Effector memory CD4-positive, alpha-beta T cell (primary cell): ENCODE results near the gene PPIF.

Source experiments
- DNase-seq, 3 donors: peaks; one replicate each; pipeline ENCODE4 v3.0.0-alpha.2; 2020
- H3K27ac ChIP-seq: 2 replicates; pipeline ENCODE4 v1.7.0; 2013; ENCODE audit warnings: mild to moderate bottlenecking, low read length, moderate library complexity; ENCODE audit not compliant: insufficient read depth, poor library complexity, severe bottlenecking
- H3K27me3 ChIP-seq: replicated peaks from 2 replicates; pipeline ENCODE4 v1.7.0; 2013; ENCODE audit warnings: mild to moderate bottlenecking, low read length; ENCODE audit not compliant: insufficient read depth, control insufficient read depth, poor library complexity, severe bottlenecking
- H3K36me3 ChIP-seq: 2 replicates; pipeline ENCODE4 v1.7.0; 2013; ENCODE audit warnings: mild to moderate bottlenecking, low read length, moderate library complexity; ENCODE audit not compliant: control insufficient read depth, insufficient read depth
- H3K4me1 ChIP-seq: 2 replicates; pipeline ENCODE4 v1.7.0; 2013; ENCODE audit warnings: low read length, mild to moderate bottlenecking; ENCODE audit not compliant: control insufficient read depth, insufficient read depth, poor library complexity, severe bottlenecking
- H3K4me3 ChIP-seq: 2 replicates; pipeline ENCODE4 v1.7.0; 2013; ENCODE audit warnings: low read length, low read depth, mild to moderate bottlenecking; ENCODE audit not compliant: insufficient read depth, poor library complexity, severe bottlenecking
- H3K9me3 ChIP-seq: 2 replicates; pipeline ENCODE4 v1.7.0; 2013; ENCODE audit warnings: mild to moderate bottlenecking, low read length, moderate library complexity; ENCODE audit not compliant: control insufficient read depth

Gene PPIF

DNA sequence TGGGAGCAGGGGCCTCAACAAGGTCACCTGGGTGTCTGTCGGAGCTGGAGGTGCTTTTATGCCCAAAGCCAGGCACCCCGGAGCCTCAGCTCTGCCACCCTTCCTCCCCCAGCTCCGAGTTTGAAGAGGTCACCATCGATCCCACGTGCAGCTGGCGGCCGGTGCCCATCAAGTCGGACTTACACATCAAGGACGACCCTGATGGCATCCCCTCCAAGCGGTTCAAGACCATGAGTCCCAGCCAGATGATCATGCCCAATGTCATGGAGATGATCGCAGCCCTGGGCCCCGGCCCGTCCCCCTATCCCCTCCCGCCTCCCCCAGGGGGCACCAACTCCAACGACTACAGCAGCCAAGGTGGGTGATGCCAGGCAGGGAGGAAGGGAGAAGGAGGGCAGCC lies 41.3 kb upstream of the PPIF start:
- Histone ChIP-seq H3K36me3 (peaks cover 62% of the 10 kb centered on the region), H3K27ac (no peak overlapping the region)

DNA sequence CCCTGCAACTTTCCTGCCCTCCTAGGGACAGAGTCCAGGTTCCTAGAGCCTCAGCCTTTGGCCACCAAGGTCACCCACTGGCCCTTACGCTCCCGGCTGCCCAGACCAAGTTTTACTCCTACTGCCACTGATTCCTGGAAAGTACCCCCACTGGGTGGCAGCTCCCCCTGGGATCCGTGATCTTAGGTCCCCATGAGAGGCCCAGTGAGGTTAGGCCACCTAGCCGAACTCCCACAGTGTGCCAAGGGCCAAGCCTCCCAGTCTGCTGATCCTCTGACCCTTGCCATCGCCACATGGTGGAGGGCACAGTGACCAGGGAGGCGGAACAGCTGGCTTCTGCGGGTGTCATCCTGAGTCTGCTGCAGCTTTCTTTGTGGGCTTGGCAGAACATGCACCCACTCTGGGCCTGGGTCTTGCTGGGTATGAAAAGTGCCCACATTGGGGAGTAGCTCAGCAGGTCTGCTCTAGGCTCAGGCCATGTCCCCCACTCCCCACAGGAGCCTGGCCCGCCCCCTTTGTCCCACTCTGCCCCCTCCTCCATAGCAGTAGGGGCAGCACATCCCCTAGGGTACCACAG lies 40.5 kb upstream of the PPIF start:
- no peaks in the 10 kb centered on the region for H3K27me3 ChIP-seq
- no peak overlapping the region for H3K4me3 ChIP-seq
- H3K36me3 ChIP-seq: peaks cover 62% of the 10 kb centered on the region
- H3K9me3 ChIP-seq: no peaks in the 10 kb centered on the region
- no peak for DNase-seq
- no peak overlapping the region for H3K27ac ChIP-seq
- H3K4me1 ChIP-seq: no peaks in the 10 kb centered on the region

More for the DNA sequence above, 41.3 kb upstream of the PPIF start:
- no peak for DNase-seq
- H3K4me1 ChIP-seq: no peaks in the 10 kb centered on the region
- H3K9me3 ChIP-seq: no peaks in the 10 kb centered on the region
- no peaks in the 10 kb centered on the region for H3K27me3 ChIP-seq
- no peak overlapping the region for H3K4me3 ChIP-seq

- H3K27me3 ChIP-seq: no peaks in the 10 kb centered on the region
- no peak for DNase-seq
- no peak overlapping the region for H3K27ac ChIP-seq
- no peaks in the 10 kb centered on the region for H3K4me1 ChIP-seq
- peaks cover 67% of the 10 kb centered on the region for H3K36me3 ChIP-seq
- H3K9me3 ChIP-seq: no peaks in the 10 kb centered on the region
- no peak overlapping the region for H3K4me3 ChIP-seq
Observed at GRCh38 chr10:79308016-79308415, 39.3 kb upstream of the PPIF start.

- peaks cover 58% of the 10 kb centered on the region for H3K36me3 ChIP-seq
- no peaks in the 10 kb centered on the region for H3K27me3 ChIP-seq
- no peak overlapping the region for H3K27ac ChIP-seq
- no peak overlapping the region for H3K4me3 ChIP-seq
- H3K4me1 ChIP-seq: no peaks in the 10 kb centered on the region
- no peaks in the 10 kb centered on the region for H3K9me3 ChIP-seq
- no peak for DNase-seq
Observed at GRCh38 chr10:79308969-79309665, 38.2 kb upstream of the PPIF start.

DNA sequence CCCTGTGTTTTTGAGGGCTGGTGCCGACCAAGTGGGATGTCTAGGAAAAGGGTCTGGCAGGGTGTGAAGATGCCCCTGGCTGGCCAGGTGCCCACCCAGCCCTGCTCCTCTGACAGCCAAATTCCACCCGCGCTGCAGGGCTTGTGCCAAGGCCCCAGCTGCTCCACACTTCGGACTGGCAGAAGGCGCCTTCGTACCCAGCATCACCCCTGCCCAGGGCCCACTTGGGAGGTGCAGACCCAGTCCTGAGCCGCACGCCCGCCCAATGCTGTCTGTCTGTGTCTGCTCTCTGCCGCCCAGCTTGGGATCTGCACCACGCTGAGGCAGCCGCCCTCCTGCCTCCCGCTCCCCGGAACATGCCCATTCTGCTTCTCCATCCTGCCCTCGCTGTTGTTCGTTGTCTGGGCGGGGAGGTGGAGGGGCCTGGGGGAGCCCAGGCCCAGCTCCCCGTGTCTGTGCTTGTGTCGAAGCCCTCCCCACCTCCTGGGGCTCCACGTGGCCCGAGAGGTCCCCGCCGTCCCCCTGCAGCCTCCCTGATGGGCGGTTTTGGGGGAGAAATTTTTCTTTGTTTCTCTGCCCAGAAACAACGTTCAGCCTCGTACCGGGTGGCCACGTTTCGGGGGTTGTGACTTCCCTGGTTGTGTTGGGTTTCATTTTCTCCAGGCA lies 36.9 kb upstream of the PPIF start:
- H3K27ac ChIP-seq: no peak overlapping the region
- DNase-seq: no peak
- H3K9me3 ChIP-seq: no peaks in the 10 kb centered on the region
- H3K27me3 ChIP-seq: no peaks in the 10 kb centered on the region
- no peak overlapping the region for H3K4me3 ChIP-seq
- peaks cover 48% of the 10 kb centered on the region for H3K36me3 ChIP-seq
- H3K4me1 ChIP-seq: no peaks in the 10 kb centered on the region

DNA sequence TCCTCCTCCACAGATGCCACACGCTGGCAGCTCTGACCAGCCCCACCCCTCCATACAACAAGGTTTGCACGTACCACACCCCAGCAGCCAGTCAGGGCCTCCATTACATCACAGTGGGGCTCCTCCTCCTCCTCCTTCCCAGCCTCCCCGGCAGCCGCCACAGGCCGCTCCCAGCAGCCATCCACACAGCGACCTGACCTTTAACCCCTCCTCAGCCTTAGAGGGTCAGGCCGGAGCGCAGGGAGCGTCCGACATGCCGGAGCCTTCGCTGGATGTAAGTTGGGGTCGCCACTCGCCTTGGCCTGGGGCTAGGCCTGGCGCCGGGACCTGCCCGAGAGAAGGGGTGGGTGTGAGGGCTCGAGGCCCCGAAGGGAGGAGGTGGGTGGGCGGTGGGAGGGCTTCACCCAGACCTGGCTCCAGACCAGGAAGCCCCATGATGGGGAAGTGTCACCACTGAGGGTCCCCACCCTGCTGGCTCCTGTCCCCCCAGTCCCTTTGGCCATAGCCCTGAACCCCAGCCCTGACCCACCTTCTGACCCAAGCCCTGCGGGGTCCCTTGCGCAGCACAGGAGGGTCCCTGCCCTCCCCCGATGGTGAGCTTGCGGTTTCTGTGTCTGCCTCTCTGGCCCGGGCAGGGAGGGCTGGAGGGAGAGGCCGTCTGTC lies 36.2 kb upstream of the PPIF start:
- DNase-seq: no peak
- Histone ChIP-seq H3K9me3 (no peaks in the 10 kb centered on the region), H3K27me3 (no peaks in the 10 kb centered on the region), H3K4me1 (peaks cover under 1% of the 10 kb centered on the region), H3K36me3 (peaks cover 41% of the 10 kb centered on the region), H3K27ac (no peak overlapping the region), H3K4me3 (no peak overlapping the region)

DNA sequence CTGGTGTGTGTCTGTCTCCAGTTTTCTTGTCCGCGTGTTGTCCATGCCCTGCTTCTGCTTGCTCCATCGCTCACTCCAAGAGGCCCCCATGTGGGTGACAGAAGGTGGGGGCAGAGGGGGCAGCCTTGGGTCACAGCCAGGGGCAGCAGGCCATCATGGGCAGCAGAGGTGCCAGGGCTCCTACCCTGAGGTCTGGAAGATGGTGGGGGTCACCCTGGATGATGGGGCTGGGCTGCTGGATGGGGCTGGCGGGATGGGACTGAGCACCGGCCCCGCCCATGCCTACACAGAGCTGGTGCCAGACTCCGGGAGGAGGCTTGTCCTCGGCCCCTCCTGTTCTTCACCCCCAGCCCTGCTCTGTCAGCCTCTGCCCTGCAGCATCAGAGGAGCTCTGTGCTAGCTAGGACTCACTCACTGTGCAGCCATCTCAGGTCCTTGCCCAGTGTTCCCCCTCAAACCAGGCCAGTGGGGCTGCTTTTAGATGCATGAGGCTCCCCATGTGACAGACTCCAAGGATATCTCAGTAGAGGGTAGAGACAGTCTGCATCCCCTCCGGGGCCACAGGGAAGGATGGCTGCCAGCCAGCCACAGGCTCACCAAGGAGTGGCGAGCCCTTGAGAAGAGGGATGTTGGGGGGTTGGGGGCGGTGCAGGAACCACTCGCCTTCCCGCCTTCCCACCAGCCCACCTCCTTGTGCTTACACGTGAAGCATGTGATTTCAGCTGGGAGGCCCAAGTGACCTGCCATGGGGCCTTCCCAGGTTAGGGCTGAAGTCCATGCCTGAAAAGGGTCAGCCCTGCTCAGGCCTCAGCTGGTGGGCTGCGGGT lies 35.5 kb upstream of the PPIF start:
- H3K4me3 ChIP-seq: no peak overlapping the region
- peaks cover 33% of the 10 kb centered on the region for H3K36me3 ChIP-seq
- no peak for DNase-seq
- H3K9me3 ChIP-seq: no peaks in the 10 kb centered on the region
- H3K27ac ChIP-seq: no peak overlapping the region
- peaks cover 8% of the 10 kb centered on the region for H3K4me1 ChIP-seq
- no peaks in the 10 kb centered on the region for H3K27me3 ChIP-seq

DNA sequence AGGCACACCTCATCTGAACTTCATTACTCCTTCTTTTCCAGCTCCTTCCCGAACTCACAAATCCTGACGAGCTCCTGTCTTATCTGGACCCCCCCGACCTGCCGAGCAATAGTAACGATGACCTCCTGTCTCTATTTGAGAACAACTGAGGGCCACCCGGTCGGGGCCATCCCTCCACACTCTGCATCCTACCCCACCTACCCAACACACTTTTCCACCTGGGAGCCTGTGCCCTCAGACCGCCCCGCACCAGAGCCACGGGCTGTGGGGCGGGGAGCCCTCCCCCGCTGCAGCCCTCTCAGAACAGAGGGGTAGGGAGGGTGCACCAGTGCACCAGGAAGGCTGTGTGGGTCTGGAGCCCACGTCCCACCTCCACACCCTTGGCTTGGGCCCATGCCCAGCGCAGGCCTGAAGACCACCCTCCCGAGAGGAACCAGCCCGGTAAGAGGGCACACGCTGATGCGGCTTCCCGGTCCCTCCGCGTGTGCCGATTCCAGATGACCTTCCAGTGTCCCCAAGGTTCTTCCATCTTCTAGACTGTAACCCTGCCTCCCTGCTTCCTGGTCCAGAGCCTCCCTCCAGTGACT lies 34.6 kb upstream of the PPIF start:
- H3K4me1 ChIP-seq: peaks cover 17% of the 10 kb centered on the region
- H3K27me3 ChIP-seq: no peaks in the 10 kb centered on the region
- no peaks in the 10 kb centered on the region for H3K9me3 ChIP-seq
- no peak overlapping the region for H3K4me3 ChIP-seq
- no peak overlapping the region for H3K27ac ChIP-seq
- DNase-seq: no peak
- peaks cover 24% of the 10 kb centered on the region for H3K36me3 ChIP-seq

DNA sequence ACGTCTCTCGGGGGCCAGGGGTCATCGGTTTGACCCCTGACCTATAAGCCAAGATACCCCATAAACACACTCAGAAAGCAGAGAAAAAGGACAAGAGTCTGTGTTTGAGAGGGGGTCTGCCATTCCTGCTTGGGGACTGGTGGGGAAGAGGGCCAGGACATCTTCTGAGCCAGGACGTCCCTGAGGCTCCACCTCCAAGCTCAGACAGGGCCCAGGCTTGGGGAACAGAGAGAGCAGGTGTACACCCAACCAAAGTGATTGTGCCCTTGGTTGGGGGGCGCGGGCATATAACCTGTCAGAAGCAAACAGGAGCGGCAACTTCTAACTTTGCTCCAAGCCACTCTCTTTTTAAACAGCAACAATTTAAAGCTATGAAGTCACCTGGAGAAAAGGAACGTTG lies 33.9 kb upstream of the PPIF start:
- Histone ChIP-seq H3K9me3 (no peaks in the 10 kb centered on the region), H3K4me3 (no peak overlapping the region), H3K36me3 (peaks cover 18% of the 10 kb centered on the region), H3K27me3 (no peaks in the 10 kb centered on the region), H3K4me1 (peaks cover 23% of the 10 kb centered on the region), H3K27ac (no peak overlapping the region)
- DNase-seq: no peak
